K562 (cell line): Measurements from ENCODE around the gene DLGAP1. TPM values are rescaled to one million over a fixed set of nuclear protein-coding genes. Genes with fewer than 3 reads are reported as not detected.
A peak's percentile ranks its signal among the peaks of the same experiment; 100 is the strongest.

ENCODE experiments used
- ATF6 ChIP-seq: sonication (generic); formaldehyde crosslinking; IDR thresholded peaks from 2 replicates; pipeline ENCODE4 v1.4.0; 2020; ENCODE audit warnings: mild to moderate bottlenecking, missing genetic modification reagents
- E2F6 ChIP-seq, 2 experiments: IDR thresholded peaks; 2 replicates each; pipeline ENCODE4 v1.6.1; 2011; ENCODE audit warnings: borderline replicate concordance in 1 of 2, control low read depth in 1 of 2, low read depth in 1 of 2, low read length in 1 of 2, mild to moderate bottlenecking in 1 of 2, mixed read lengths in 1 of 2, moderate library complexity in 1 of 2; ENCODE audit not compliant: insufficient read depth in 1 of 2, insufficient read length in 1 of 2, poor library complexity in 1 of 2, severe bottlenecking in 1 of 2; ENCODE audit errors: extremely low read depth in 1 of 2
- JUND ChIP-seq, 2 experiments: IDR thresholded peaks; 2 replicates in 1 of 2; 3 replicates in 1 of 2; pipeline ENCODE4 v1.6.1; 2011; ENCODE audit warnings: borderline replicate concordance in 2 of 2, low read depth in 2 of 2, low read length in 2 of 2, improper control_type of control experiment in 1 of 2, missing biosample characterization in 1 of 2, missing genetic modification characterization in 1 of 2, missing genetic modification reagents in 1 of 2
- KDM4B ChIP-seq, 2 experiments: fragments of 450-650 bp in 1 of 2; sonication (generic) in 1 of 2; IDR thresholded peaks; 2 replicates each; pipeline ENCODE4 v1.6.1; 2016 to 2017; ENCODE audit warnings: borderline replicate concordance in 2 of 2, antibody characterized with exemption in 1 of 2, low read depth in 1 of 2, mild to moderate bottlenecking in 1 of 2
- MBD2 ChIP-seq: sonication (generic); IDR thresholded peaks from 2 replicates; pipeline ENCODE4 v1.6.1; 2016; ENCODE audit warnings: low read depth, borderline replicate concordance
- MYC ChIP-seq, 2 experiments: fragments of 250-450 bp in 1 of 2; sonication (Bioruptor Pico) in 1 of 2; IDR thresholded peaks; 2 replicates each; pipeline versions ENCODE4 v1.5.1 to v1.6.1; 2012 to 2021; ENCODE audit warnings: low read depth in 2 of 2, borderline replicate concordance in 1 of 2, improper control_type of control experiment in 1 of 2, low read length in 1 of 2, mild to moderate bottlenecking in 1 of 2, moderate library complexity in 1 of 2
- PCBP2 ChIP-seq: fragments of 200-400 bp; formaldehyde crosslinking; IDR thresholded peaks from 2 replicates; pipeline ENCODE4 v1.6.1; 2018; ENCODE audit warnings: low read length, low read depth, mild to moderate bottlenecking, moderate library complexity; ENCODE audit not compliant: poor library complexity, severe bottlenecking
- RNF219 ChIP-seq: fragments of 250-450 bp; sonication (Bioruptor Pico); IDR thresholded peaks from 2 replicates; pipeline ENCODE4 v1.5.0; 2022; ENCODE audit warnings: mild to moderate bottlenecking
- SMARCC2 ChIP-seq: fragments of 450-650 bp; IDR thresholded peaks from 2 replicates; pipeline ENCODE4 v1.6.1; 2017; ENCODE audit warnings: antibody characterized with exemption, moderate library complexity, mild to moderate bottlenecking, low read depth
- TEAD1 ChIP-seq, 2 experiments: fragments of 450-650 bp in 1 of 2; sonication (generic) in 1 of 2; formaldehyde crosslinking; IDR thresholded peaks; 2 replicates each; pipeline versions ENCODE4 v1.4.0 to v1.8.0; 2020 to 2022; ENCODE audit warnings: mild to moderate bottlenecking in 2 of 2, missing genetic modification reagents in 1 of 2
- THRB ChIP-seq: fragments of 450-650 bp; formaldehyde crosslinking; conservative IDR thresholded peaks from 2 replicates; pipeline ENCODE4 v1.4.0; 2022; ENCODE audit warnings: mild to moderate bottlenecking, missing genetic modification characterization
- ZNF3 ChIP-seq: fragments of 250-450 bp; sonication (Bioruptor Pico); IDR thresholded peaks from 2 replicates; pipeline ENCODE4 v1.5.0; 2021; ENCODE audit warnings: mild to moderate bottlenecking, moderate library complexity
- ZNF639 ChIP-seq, 2 experiments: fragments of 200-800 bp in 1 of 2; sonication (Bioruptor generic) in 1 of 2; sonication (generic) in 1 of 2; formaldehyde crosslinking in 1 of 2; IDR thresholded peaks in 1 of 2; conservative IDR thresholded peaks in 1 of 2; 2 replicates each; pipeline versions ENCODE4 v1.5.0 to v1.6.1; 2016 to 2020; ENCODE audit warnings: missing compliant biosample characterization in 1 of 2, missing genetic modification characterization in 1 of 2, missing genetic modification reagents in 1 of 2
- polyA plus RNA-seq, 8 experiments: library from polyadenylated mRNA; depleted of rRNA in 4 of 8; stranded (reverse) in 5 of 8; unstranded in 3 of 8; fragments of >200 nt; fragmentation: Nextera tagmentation in 2 of 8; fragmentation: Illumina TruSeq in 1 of 8; extraction: Ambion mirVana in 2 of 8; extraction: Trizol in 1 of 8; gene quantifications; 2 replicates each; pipeline versions ENCODE4 v1.2.1 to v1.2.3, GENCODE V29; 2011 to 2014; ENCODE audit warnings: inconsistent platforms in 1 of 8, missing spikeins in 1 of 8
- total RNA-seq, 7 experiments: library from RNA; depleted of rRNA in 6 of 7; stranded (reverse); fragments of >200 nt in 6 of 7; fragmentation: Illumina TruSeq in 2 of 7; extraction: Trizol in 2 of 7; gene quantifications; 2 replicates each; pipeline versions ENCODE4 v1.2.1 to v1.2.3, GENCODE V29; 2011 to 2021; ENCODE audit warnings: low replicate concordance in 1 of 7

Gene DLGAP1
- total and polyA plus RNA-seq, 9 of the 15 experiments (the other 6 are each of a cell fraction or from before 2014, with no cell fraction given): 0.04 to 0.22 (median 0.08) TPM

- TF ChIP-seq MYC (IDR thresholded peaks at IDR 0.05; ENCODE audit: low read depth, low read length) (no peak), MYC (CRISPR knock-in tag; IDR thresholded peaks at IDR 0.05; ENCODE audit: borderline replicate concordance, low read depth) (0 out of 2 replicates have a peak, but pooled peaks have one; percentile 20), PCBP2 (no peak), MBD2 (no peak), E2F6 (IDR thresholded peaks at IDR 0.05; ENCODE audit: borderline replicate concordance in 1 of 2, extremely low read depth in 1 of 2, insufficient read depth in 1 of 2, insufficient read length in 1 of 2, low read depth in 1 of 2, low read length in 1 of 2, poor library complexity in 1 of 2, severe bottlenecking in 1 of 2) (peak in 1 of 2 experiments; percentile 22), ZNF639 (CRISPR knock-in tag; conservative IDR thresholded peaks at IDR 0.05 in 1 of 2, IDR thresholded peaks at IDR 0.05 in 1 of 2) (peak in 1 of 2 experiments; percentile 11; a peak in 1 of 4 replicates), JUND (IDR thresholded peaks at IDR 0.05; ENCODE audit: borderline replicate concordance, low read depth, low read length) (peak; percentile 76), JUND (tag; IDR thresholded peaks at IDR 0.05; ENCODE audit: borderline replicate concordance, low read depth, low read length) (peak; percentile 70; the same call in 1 of the 3 replicates), TEAD1 (CRISPR knock-in tag; IDR thresholded peaks at IDR 0.05) (peak in 1 of 2 experiments; percentile 60; a peak in 2 of 4 replicates), KDM4B (IDR thresholded peaks at IDR 0.05; ENCODE audit: borderline replicate concordance in 2 of 2, low read depth in 1 of 2) (0 out of 4 replicates have a peak, but pooled peaks of 1 of the 2 experiments have one; percentile 34), SMARCC2 (peak; percentile 19; the same call in 1 of the 2 replicates), RNF219 (CRISPR knock-in tag) (0 out of 2 replicates have a peak, but pooled peaks have one; percentile 3), ATF6 (CRISPR knock-in tag) (0 out of 2 replicates have a peak, but pooled peaks have one; percentile 82), THRB (0 out of 2 replicates have a peak, but pooled peaks have one; percentile 83), ZNF3 (CRISPR knock-in tag) (peak; percentile 15; the same call in 1 of the 2 replicates)
Measured at GRCh38 chr18:3624935-3625741, 830.0 kb downstream of the DLGAP1 start (continued).
